Measurements from ENCODE around the gene ASB18.

DNA sequence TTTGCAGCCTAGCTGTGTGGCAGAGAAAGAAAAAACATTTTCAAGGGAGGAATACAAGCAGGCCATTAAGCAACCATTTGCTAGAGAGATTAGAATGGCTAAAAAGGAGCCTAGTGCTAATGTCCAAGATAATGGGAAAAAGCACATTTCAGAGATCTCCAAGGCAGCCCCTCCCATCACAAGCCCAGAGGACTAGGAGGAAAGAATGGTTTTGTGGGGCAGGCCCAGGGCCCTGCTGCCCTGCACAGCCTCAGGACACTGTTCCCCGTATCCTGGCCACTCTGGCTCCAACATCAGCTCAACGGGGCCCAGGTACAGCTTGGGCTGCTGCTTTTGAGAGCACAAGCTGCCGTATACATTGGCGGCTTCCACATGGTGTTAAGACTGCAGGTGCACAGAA is 79.5 kb downstream of the ASB18 start:
- no peak for TF ChIP-seq EZH2 (IDR thresholded peaks at IDR 0.05; ENCODE audit: insufficient read depth, poor library complexity, severe bottlenecking)
- TF ChIP-seq EZH2phosphoT487 (IDR thresholded peaks at IDR 0.05; ENCODE audit: insufficient read depth, low read depth), result no peak

Data from GM23248 (cell line).